Karpas-422 (cell line): ENCODE measurements around the gene SPTSSA. TPM values are rescaled to one million over a fixed set of nuclear protein-coding genes. Genes with fewer than 3 reads are reported as not detected.
"Not testable (repeated sequence)": the region's sequence is repeated elsewhere in the genome, so short reads cannot be mapped to it uniquely, and the experiment has no call there.

Source experiments
- DNase-seq: peaks from one replicate; pipeline ENCODE4 v3.0.0-alpha.2; 2015
- H2AFZ ChIP-seq: fragments of 200-600 bp; sonication (generic); 2 replicates; pipeline ENCODE4 v1.6.1; 2014; ENCODE audit warnings: antibody characterized with exemption, low read length, mixed read lengths
- H3K27ac ChIP-seq: fragments of 200-600 bp; sonication (generic); 2 replicates; pipeline ENCODE4 v1.5.1; 2014; ENCODE audit warnings: mild to moderate bottlenecking, low read length, moderate library complexity
- H3K27me3 ChIP-seq: fragments of 200-600 bp; sonication (generic); 2 replicates; pipeline ENCODE4 v1.6.1; 2014; ENCODE audit warnings: low read length, mixed read lengths
- H3K36me3 ChIP-seq: fragments of 200-600 bp; sonication (generic); 2 replicates; pipeline ENCODE4 v1.6.1; 2014; ENCODE audit warnings: low read length, mixed read lengths; ENCODE audit not compliant: insufficient read depth
- H3K4me1 ChIP-seq: fragments of 200-600 bp; sonication (generic); 2 replicates; pipeline ENCODE4 v1.6.1; 2014; ENCODE audit warnings: mild to moderate bottlenecking, low read length, mixed read lengths
- H3K4me2 ChIP-seq: fragments of 200-600 bp; sonication (generic); 2 replicates; pipeline ENCODE4 v1.6.1; 2014; ENCODE audit warnings: low read length, low read depth, mild to moderate bottlenecking; ENCODE audit not compliant: poor library complexity, severe bottlenecking
- H3K4me3 ChIP-seq: fragments of 200-600 bp; sonication (generic); 2 replicates; pipeline ENCODE4 v1.5.1; 2014; ENCODE audit warnings: mild to moderate bottlenecking, antibody characterized with exemption, low read length, mixed read lengths
- H3K79me2 ChIP-seq: fragments of 200-600 bp; sonication (generic); 2 replicates; pipeline ENCODE4 v1.6.1; 2014; ENCODE audit warnings: mild to moderate bottlenecking, low read length, mixed read lengths
- H3K9ac ChIP-seq: fragments of 200-600 bp; sonication (generic); 2 replicates; pipeline ENCODE4 v1.6.0; 2014; ENCODE audit warnings: low read length
- H3K9me2 ChIP-seq: fragments of 200-600 bp; sonication (generic), shearing (Covaris generic); replicated peaks from 2 replicates; pipeline ENCODE4 v1.6.0; 2014; ENCODE audit warnings: mild to moderate bottlenecking, low read length, moderate library complexity; ENCODE audit not compliant: insufficient read depth
- H3K9me3 ChIP-seq: fragments of 300-700, 200-600 bp; sonication (generic); 2 replicates; pipeline ENCODE4 v1.6.1; 2014; ENCODE audit warnings: low read length, mixed read lengths
- H4K20me1 ChIP-seq: fragments of 200-600 bp; sonication (generic); 2 replicates; pipeline ENCODE4 v1.6.1; 2014; ENCODE audit warnings: mild to moderate bottlenecking, antibody characterized with exemption, low read length, low read depth; ENCODE audit not compliant: insufficient read depth
- total RNA-seq: library from RNA; depleted of rRNA; stranded (reverse); fragments of >200 nt; shearing (Covaris generic); gene quantifications from 2 replicates; pipeline ENCODE4 v1.2.3, GENCODE V29; 2014; ENCODE audit warnings: low replicate concordance

Gene SPTSSA
- total RNA-seq, 1 experiment from 2014 or later, result 25.9 TPM

DNA sequence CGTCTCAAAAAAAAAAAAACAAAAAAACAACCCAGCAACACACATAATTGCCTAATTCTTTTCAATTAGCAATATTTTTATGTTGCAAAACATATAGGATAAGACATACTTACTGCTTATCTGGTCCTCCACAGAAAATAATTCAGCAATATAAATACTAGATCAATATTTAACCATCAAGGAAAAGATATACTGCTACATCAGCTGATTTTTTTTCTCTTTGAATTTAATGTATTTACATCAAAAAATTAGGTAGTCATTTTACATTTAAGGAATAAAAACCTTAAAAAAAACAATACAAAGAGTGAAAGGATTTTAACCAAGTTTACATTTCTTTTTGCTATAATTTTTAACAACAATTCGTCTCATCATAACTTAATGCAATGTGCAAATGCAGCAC, 28.1 kb downstream of the SPTSSA start:
- no peak overlapping the region for H3K9ac ChIP-seq
- H3K4me3 ChIP-seq, result no peak overlapping the region
- H4K20me1 ChIP-seq, result 0 out of 2 replicates have a peak, but pooled peaks cover 15% of the 10 kb centered on the region
- no peaks in the 10 kb centered on the region for H3K27me3 ChIP-seq
- H3K36me3 ChIP-seq, result peaks cover 5% of the 10 kb centered on the region; the same call in 1 of the 2 replicates
- no peaks in the 10 kb centered on the region for H3K9me2 ChIP-seq
- no peak overlapping the region for H3K27ac ChIP-seq
- peaks cover 27% of the 10 kb centered on the region for H3K4me1 ChIP-seq
- no peak for DNase-seq
- no peak overlapping the region for H2AFZ ChIP-seq
- H3K9me3 ChIP-seq, result no peaks in the 10 kb centered on the region
- peaks cover 28% of the 10 kb centered on the region for H3K79me2 ChIP-seq
- no peak overlapping the region for H3K4me2 ChIP-seq

DNA sequence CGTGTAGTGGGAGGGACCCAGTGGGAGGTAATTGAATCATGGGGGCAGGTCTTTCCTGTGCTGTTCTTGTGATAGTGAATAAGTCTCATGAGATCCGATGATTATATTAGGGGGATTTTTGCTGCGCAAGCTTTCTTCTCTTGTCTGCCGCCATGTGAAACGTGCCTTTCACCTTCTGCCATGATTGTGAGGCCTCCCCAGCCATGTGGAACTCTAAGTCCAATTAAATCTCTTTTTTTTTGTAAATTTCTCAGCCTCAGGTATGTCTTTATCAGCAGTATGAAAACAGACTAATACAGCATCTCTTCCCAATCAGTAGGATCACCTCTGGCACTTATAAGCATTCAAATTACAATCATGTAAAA, 34.0 kb downstream of the SPTSSA start:
- not testable (repeated sequence) for H4K20me1 ChIP-seq, H3K79me2 ChIP-seq, H3K27me3 ChIP-seq, H3K9ac ChIP-seq, H3K4me2 ChIP-seq, DNase-seq, H3K36me3 ChIP-seq, H3K9me2 ChIP-seq, H3K4me3 ChIP-seq, H2AFZ ChIP-seq, H3K4me1 ChIP-seq, H3K9me3 ChIP-seq, H3K27ac ChIP-seq

DNA sequence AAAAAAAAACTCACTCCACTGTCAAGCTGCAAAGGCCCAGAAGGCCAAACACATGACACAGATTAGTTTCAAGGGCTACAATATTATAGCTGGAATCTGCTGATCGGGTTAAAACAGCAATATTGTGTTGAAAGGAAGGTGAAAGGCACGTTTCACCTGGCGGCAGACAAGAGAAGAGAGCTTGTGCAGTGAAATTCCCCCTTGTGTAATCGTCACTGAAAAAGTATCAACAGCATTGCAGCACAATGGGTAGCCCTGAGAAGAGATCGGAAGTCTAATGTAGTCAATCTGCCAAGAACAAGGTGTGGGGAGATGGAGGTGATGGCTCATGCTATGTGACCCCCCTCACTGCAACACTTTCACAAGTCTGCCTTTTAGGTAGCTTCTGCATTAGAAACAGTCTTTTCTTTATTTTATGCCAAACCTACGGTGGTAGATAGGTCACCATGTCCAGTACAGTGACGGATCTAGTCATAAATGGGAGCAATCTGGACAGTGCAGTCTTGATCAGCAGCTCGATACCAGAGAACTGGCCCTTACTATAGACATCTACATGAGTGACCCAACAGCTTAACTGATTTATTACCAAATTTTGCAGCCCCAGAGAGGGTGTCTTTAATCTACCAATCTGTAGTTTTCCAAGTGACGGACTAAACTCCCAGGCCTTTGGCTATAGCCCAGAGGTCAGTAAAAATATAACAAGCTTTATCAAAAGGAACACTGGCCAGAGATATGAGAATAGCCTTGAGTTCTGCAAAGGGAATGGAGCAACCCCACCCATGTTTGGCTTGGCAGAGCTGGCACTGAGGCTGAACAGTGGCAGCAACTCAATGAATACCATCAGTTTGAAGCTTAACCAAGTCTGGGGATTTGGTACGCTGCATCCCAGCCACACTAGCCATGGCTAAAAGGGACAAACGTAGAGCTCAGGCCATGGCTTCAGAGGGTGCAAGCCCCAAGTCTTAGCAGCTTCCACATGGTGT, 35.4 kb downstream of the SPTSSA start:
- Histone ChIP-seq H3K4me1 (no peaks in the 10 kb centered on the region), H3K4me2 (no peak overlapping the region), H2AFZ (no peak overlapping the region), H3K27ac (no peak overlapping the region), H3K36me3 (no peaks in the 10 kb centered on the region), H3K9me3 (no peaks in the 10 kb centered on the region), H3K9ac (no peak overlapping the region), H3K79me2 (no peaks in the 10 kb centered on the region), H3K9me2 (no peaks in the 10 kb centered on the region), H3K4me3 (no peak overlapping the region), H4K20me1 (no peaks in the 10 kb centered on the region), H3K27me3 (no peaks in the 10 kb centered on the region)
- DNase-seq, result no peak

GRCh38 chr14:34425095-34425851, 36.8 kb downstream of the SPTSSA start:
- H3K36me3 ChIP-seq, result no peaks in the 10 kb centered on the region
- no peak overlapping the region for H2AFZ ChIP-seq
- no peaks in the 10 kb centered on the region for H4K20me1 ChIP-seq
- no peaks in the 10 kb centered on the region for H3K79me2 ChIP-seq
- peaks cover 2% of the 10 kb centered on the region; the same call in 1 of the 2 replicates for H3K27me3 ChIP-seq
- H3K4me2 ChIP-seq, result no peak overlapping the region
- H3K9me2 ChIP-seq, result no peaks in the 10 kb centered on the region
- no peak overlapping the region for H3K9ac ChIP-seq
- no peak overlapping the region for H3K4me3 ChIP-seq
- no peak for DNase-seq
- H3K9me3 ChIP-seq, result 0 out of 2 replicates have a peak, but pooled peaks cover 7% of the 10 kb centered on the region
- H3K27ac ChIP-seq, result no peak overlapping the region
- H3K4me1 ChIP-seq, result no peaks in the 10 kb centered on the region

DNA sequence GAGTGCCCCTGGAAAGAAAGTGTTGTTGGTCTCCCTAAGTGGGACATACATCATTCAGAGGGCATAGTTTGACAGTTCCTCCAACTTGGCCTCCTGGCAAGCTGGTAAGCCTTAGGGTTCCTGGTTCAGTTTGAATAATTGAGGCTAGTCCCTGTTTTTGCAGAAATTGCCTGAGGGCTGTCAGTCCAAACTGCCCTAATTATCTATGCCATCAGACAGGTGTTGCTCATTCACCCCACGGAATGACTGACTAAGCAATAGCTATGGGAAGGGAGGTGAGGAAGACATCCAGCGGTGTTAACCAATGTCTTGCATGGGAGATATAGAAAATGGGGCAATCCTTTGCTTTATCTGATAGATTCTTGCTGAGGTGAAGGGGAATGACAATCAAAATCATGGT, 37.6 kb downstream of the SPTSSA start:
- Histone ChIP-seq H4K20me1 (no peaks in the 10 kb centered on the region), H3K27me3 (peaks cover 2% of the 10 kb centered on the region; the same call in 1 of the 2 replicates), H3K9me2 (no peaks in the 10 kb centered on the region), H3K9ac (no peak overlapping the region), H2AFZ (no peak overlapping the region), H3K27ac (no peak overlapping the region), H3K4me3 (no peak overlapping the region), H3K36me3 (no peaks in the 10 kb centered on the region), H3K4me1 (no peaks in the 10 kb centered on the region), H3K9me3 (0 out of 2 replicates have a peak, but pooled peaks cover 7% of the 10 kb centered on the region), H3K4me2 (no peak overlapping the region), H3K79me2 (no peaks in the 10 kb centered on the region)
- DNase-seq, result no peak

- Histone ChIP-seq H3K4me3 (no peak overlapping the region), H3K27ac (no peak overlapping the region), H3K79me2 (no peaks in the 10 kb centered on the region), H3K9me2 (no peaks in the 10 kb centered on the region), H3K9me3 (0 out of 2 replicates have a peak, but pooled peaks cover 7% of the 10 kb centered on the region), H3K4me2 (no peak overlapping the region), H3K27me3 (peaks cover 2% of the 10 kb centered on the region; the same call in 1 of the 2 replicates), H2AFZ (no peak overlapping the region), H3K36me3 (no peaks in the 10 kb centered on the region), H3K9ac (no peak overlapping the region), H4K20me1 (no peaks in the 10 kb centered on the region), H3K4me1 (no peaks in the 10 kb centered on the region)
- no peak for DNase-seq
These were observed 38.6 kb downstream of the SPTSSA start for GRCh38 chr14:34423445-34423844.

DNA sequence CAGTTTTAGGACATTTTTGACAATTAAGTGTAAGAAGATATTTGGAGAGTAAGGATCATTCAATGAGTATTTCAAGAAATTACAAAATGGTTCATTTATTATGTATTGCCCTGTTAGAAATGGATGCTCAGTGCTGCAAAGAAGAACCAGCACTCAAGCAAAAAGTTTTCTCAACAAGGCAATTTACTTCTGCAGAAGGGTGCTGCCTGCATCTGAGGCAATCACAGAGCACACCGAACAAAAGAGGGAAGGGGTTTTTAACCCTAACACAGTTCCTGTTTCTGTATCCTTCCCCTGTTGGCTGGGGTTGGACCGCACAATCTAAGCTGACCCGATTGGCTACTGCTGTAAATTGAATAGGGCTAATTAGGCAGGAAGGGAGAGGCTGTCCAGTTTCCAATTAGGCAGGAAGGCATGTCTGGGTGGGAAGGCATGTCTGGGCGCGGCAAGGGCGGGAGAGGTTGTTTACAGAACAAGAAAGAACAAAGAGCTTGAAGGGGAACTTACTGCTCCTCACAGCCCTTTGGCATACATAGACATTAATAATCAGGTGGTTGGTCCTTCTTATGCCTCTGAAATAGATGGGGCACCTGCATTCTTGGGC, 41.4 kb downstream of the SPTSSA start:
- H3K4me1 ChIP-seq, result no peaks in the 10 kb centered on the region
- H3K9me3 ChIP-seq, result 0 out of 2 replicates have a peak, but pooled peaks cover 7% of the 10 kb centered on the region
- no peak overlapping the region for H3K4me3 ChIP-seq
- no peak overlapping the region for H3K9ac ChIP-seq
- no peaks in the 10 kb centered on the region for H3K79me2 ChIP-seq
- no peak overlapping the region for H2AFZ ChIP-seq
- H3K27me3 ChIP-seq, result peaks cover 3% of the 10 kb centered on the region; the same call in 1 of the 2 replicates
- H3K36me3 ChIP-seq, result no peaks in the 10 kb centered on the region
- H3K27ac ChIP-seq, result no peak overlapping the region
- DNase-seq, result no peak
- H3K4me2 ChIP-seq, result no peak overlapping the region
- no peaks in the 10 kb centered on the region for H4K20me1 ChIP-seq
- no peaks in the 10 kb centered on the region for H3K9me2 ChIP-seq

DNA sequence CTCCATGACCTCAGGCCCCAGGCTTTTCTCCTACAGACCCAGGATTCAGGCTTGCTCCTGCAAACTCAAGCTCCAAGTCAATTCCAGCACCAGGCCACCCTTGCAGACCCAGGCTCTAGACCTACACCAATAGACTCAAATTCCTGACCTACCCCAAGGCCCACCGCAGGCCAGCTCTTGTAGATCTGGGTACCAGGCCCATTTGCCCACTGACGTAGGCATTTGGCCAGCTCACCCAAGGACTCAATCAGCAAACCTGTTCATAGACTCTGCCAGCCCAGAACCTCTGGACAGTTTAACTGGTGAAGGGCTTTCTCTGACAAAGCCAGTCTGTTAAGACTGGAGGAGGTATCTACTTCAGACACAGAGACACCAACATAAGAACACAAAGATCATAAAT, 52.3 kb downstream of the SPTSSA start:
- Histone ChIP-seq H3K4me3 (no peak overlapping the region), H3K4me2 (no peak overlapping the region), H3K4me1 (no peaks in the 10 kb centered on the region), H2AFZ (no peak overlapping the region), H4K20me1 (no peaks in the 10 kb centered on the region), H3K9me3 (peaks cover 10% of the 10 kb centered on the region), H3K27ac (no peak overlapping the region), H3K36me3 (no peaks in the 10 kb centered on the region), H3K27me3 (no peaks in the 10 kb centered on the region), H3K9me2 (no peaks in the 10 kb centered on the region), H3K79me2 (no peaks in the 10 kb centered on the region), H3K9ac (no peak overlapping the region)
- DNase-seq, result no peak
